GM13976 (cell line): Measurements from ENCODE around the gene DLGAP5.

Source experiments
- DNase-seq: peaks from one replicate; pipeline ENCODE4 v3.0.0; 2012; ENCODE audit warnings: low spot score
- CTCF ChIP-seq: IDR thresholded peaks from 2 replicates; pipeline ENCODE4 v1.5.1; 2012; ENCODE audit warnings: borderline replicate concordance, mild to moderate bottlenecking; ENCODE audit not compliant: insufficient read depth; ENCODE audit errors: extremely low read depth, missing control alignments, control extremely low read depth
- in situ Hi-C: fragments of 300-500 bp; cut with MboI; formaldehyde crosslinking; loops from one replicate; pipeline ENCODE4 v1.12.0; 2022; ENCODE audit warnings: low sequenced_read_pairs, mixed read lengths, inconsistent platforms; ENCODE audit not compliant: unreplicated experiment

Gene DLGAP5

DNA sequence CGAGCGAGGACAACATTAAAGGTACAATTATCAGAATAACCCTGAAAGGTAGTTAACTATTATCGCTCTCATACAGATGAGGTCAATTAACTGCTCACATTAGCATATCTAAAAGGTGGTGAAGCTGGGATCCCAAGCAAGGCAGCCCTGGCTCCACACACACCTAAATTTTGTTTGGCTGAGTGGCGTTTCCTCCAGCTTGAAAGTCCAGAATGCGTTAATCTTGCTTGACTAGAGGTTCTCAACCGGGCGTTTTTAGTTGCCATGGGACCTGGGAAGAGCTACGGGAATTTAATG, 531 bp downstream of the DLGAP5 start:
- in situ Hi-C loops, result no loop called here
- no peak for TF ChIP-seq CTCF
- DNase-seq, result no peak

- no peak for TF ChIP-seq CTCF
- DNase-seq, result no peak
- in situ Hi-C loops, result no loop called here
Observed at GRCh38 chr14:55188686-55189295, 2.6 kb downstream of the DLGAP5 start.

DNA sequence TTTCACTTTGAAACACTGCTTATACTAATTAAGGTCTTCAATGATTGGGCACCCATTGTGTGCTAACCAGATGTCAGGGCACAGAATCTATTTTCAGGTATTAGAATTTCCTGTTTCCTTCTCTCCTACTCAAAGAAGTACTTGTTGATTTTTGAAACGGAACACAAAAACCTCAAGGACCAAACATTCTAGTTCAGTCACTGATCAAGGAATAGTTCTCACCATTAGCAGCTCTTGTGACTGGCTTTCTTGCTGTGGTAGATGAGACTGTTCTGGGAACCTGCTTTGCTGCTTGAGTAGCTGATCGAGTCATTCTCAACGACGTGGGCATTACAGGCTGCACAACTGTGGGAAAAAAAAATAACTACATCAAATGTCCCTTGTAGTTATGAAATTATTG, 11.0 kb downstream of the DLGAP5 start:
- no peak for TF ChIP-seq CTCF
- in situ Hi-C loops, result no loop called here
- DNase-seq, result peak; percentile 50

DNA sequence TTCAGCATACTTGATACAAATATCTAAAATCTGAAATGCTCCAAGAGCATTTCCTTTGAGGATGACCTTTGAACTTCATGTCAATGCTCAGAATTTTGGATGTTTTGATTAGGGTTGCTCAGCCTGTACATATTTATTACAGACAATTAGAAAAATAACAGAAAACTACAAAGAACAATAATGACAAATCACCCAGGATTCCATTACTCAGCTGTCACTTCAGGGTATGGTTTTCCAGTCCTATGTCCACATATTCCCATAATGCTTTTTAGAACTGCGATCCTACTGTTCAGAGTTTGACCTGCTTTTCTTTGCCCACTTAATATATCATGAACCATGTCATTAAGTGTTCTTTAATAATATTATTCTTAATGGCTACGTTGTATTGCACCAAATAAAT, 11.4 kb downstream of the DLGAP5 start:
- in situ Hi-C loops, result no loop called here

DNA sequence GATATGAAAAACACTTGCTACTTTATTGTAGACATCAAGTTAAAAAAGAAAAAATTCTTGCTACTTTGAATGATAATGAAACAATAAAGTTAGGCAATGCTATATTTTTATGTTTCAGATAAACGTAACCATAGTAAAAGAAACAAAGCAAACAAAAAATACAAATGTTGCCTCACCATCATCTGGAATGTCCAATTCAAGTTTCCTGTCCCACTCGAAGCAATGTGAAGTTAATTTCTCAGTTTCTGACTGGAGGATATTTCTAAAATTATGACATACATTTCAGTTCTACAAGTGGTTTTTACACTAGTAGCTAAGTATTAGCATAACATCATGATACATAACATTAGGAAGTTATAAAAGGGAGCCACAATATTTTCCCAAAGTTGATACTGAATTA, 20.9 kb downstream of the DLGAP5 start:
- in situ Hi-C loops, result no loop called here
- no peak for DNase-seq
- TF ChIP-seq CTCF, result no peak

More for the DNA sequence above, 11.4 kb downstream of the DLGAP5 start:
- TF ChIP-seq CTCF, result no peak
- DNase-seq, result no peak

- DNase-seq, result peak; percentile 45
- TF ChIP-seq CTCF, result no peak
- in situ Hi-C loops, result no loop called here
Observed at GRCh38 chr14:55160989-55161388, 30.4 kb downstream of the DLGAP5 start.

DNA sequence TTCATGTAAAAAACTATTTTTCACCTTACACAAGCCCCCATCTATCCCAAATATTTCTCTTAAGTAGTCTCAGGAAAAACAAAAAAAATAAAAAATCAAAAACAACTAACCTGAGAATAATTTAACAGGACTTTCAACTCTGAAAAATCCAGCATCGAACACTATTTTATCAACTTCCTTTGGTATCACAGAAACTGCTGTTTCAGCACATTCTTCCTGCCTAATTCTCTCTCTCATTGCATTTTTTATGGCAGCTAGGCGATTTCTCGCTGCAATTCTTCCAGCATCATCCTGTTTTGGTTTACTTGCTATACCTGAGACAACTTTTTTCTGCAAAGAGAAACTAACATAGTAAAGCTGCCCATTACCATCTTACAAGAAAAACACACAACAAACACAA, 33.0 kb downstream of the DLGAP5 start:
- in situ Hi-C loops, result no loop called here
- no peak for TF ChIP-seq CTCF
- DNase-seq, result no peak
